Activated naive CD8-positive, alpha-beta T cell treated with anti-CD3 and anti-CD28 coated beads, Interleukin-2, amount 50 U/mL, for 24 hours (primary cell): ENCODE measurements around the gene RNF208.
"Not testable (repeated sequence)": the region's sequence is repeated elsewhere in the genome, so short reads cannot be mapped to it uniquely, and the experiment has no call there.

Experiments
- ATAC-seq: fragments of 150-1000 bp; cut with Tn5 transposase; one replicate; pipeline ENCODE4 v1.10.0; 2021
- DNase-seq: peaks from one replicate; pipeline ENCODE4 v3.0.0; 2021
- H3K27ac Mint-ChIP-seq: one replicate; pipeline ENCODE4 v1.8.0; 2021; ENCODE audit warnings: mild to moderate bottlenecking, mixed read lengths
- H3K27me3 Mint-ChIP-seq: one replicate; pipeline ENCODE4 v1.8.0; 2021; ENCODE audit warnings: mixed read lengths
- H3K36me3 Mint-ChIP-seq: one replicate; pipeline ENCODE4 v1.8.0; 2021; ENCODE audit warnings: low read depth, mixed read lengths
- H3K4me1 Mint-ChIP-seq: one replicate; pipeline ENCODE4 v1.8.0; 2021; ENCODE audit warnings: mixed read lengths
- H3K4me3 Mint-ChIP-seq: one replicate; pipeline ENCODE4 v1.8.0; 2021; ENCODE audit warnings: mild to moderate bottlenecking, moderate library complexity, mixed read lengths
- H3K9me3 Mint-ChIP-seq: one replicate; pipeline ENCODE4 v1.8.0; 2021; ENCODE audit warnings: mixed read lengths

Gene RNF208

GRCh38 chr9:137247135-137247915, 25.3 kb upstream of the RNF208 start:
- Mint-ChIP-seq H3K4me3 (no peak overlapping the region), H3K27ac (no peak overlapping the region), H3K9me3 (no peaks in the 10 kb centered on the region), H3K4me1 (peaks cover 10% of the 10 kb centered on the region), H3K27me3 (no peaks in the 10 kb centered on the region), H3K36me3 (peaks cover 15% of the 10 kb centered on the region)
- DNase-seq = no peak
- ATAC-seq = no peak

DNA sequence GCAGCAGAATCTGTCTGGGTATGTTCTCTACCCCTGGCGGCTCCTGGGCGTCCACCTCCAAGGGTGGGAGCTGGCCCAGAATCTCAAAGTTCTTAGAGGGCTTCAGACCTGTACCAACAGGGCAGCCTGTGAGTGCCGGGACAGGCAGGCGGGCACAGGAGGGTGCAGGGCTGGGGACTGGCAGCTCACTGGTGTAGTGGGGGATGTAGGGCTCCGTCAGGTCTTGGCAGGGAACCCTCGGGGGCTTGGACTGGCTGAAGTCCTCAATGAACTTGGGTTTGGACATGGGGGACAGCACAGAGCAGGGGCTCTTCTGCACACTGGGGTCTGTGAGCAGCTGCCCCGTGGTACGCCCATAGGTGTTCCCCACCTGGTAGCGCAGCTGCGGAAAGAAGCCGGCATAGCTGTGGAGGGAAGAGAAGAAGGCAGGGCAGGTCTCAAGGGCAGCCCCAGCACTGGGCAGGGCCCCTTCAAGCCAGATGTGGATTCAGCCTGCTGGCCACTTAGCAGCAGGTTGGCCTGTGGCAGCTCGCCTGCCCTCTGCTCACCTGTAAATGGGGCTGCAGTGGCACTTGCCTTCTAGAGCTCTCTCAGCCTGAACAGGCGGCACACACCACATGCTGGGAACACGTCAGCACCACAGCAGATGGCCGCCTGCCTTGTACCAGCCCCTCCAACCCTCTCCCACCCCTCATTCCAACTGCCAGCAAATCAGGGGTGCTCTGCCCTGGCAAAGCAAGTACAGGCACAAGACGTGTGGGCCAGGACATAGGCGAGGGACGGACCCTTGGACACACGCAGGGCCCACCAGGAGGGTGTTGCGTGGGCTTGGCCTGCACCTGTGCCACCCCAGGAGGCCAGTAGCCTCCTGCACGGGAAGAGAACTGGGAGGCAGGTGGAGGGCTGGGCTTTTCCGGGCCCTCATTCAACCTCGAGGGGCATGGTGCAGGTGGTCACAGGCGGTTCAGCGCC, 23.7 kb upstream of the RNF208 start:
- DNase-seq (no peak), ATAC-seq (no peak)
- Mint-ChIP-seq H3K27me3 (peaks cover 3% of the 10 kb centered on the region), H3K27ac (no peak overlapping the region), H3K4me3 (no peak overlapping the region), H3K4me1 (peaks cover 18% of the 10 kb centered on the region), H3K36me3 (peaks cover 25% of the 10 kb centered on the region), H3K9me3 (no peaks in the 10 kb centered on the region)

- H3K9me3 Mint-ChIP-seq = no peaks in the 10 kb centered on the region
- H3K4me1 Mint-ChIP-seq = peaks cover 19% of the 10 kb centered on the region
- DNase-seq (no peak), ATAC-seq (no peak)
- peaks cover 3% of the 10 kb centered on the region for H3K27me3 Mint-ChIP-seq
- no peak overlapping the region for H3K27ac Mint-ChIP-seq
- H3K4me3 Mint-ChIP-seq = peak overlapping the region; percentile 24
- peaks cover 25% of the 10 kb centered on the region for H3K36me3 Mint-ChIP-seq
Observed at GRCh38 chr9:137244486-137245449, 22.7 kb upstream of the RNF208 start.

- Mint-ChIP-seq H3K4me1 (peaks cover 26% of the 10 kb centered on the region), H3K27ac (no peak overlapping the region), H3K9me3 (no peaks in the 10 kb centered on the region)
Observed at GRCh38 chr9:137243626-137244485, 21.8 kb upstream of the RNF208 start.

GRCh38 chr9:137243266-137243625, 21.2 kb upstream of the RNF208 start:
- H3K27ac Mint-ChIP-seq = peak overlapping the region; percentile 88
- peaks cover 29% of the 10 kb centered on the region for H3K4me1 Mint-ChIP-seq
- H3K4me3 Mint-ChIP-seq = peak overlapping the region; percentile 83
- H3K27me3 Mint-ChIP-seq, DNase-seq, H3K9me3 Mint-ChIP-seq, ATAC-seq: not testable (repeated sequence)
- peaks cover 25% of the 10 kb centered on the region for H3K36me3 Mint-ChIP-seq

More at GRCh38 chr9:137243626-137244485, 21.8 kb upstream of the RNF208 start:
- Mint-ChIP-seq H3K27me3 (peaks cover 3% of the 10 kb centered on the region), H3K4me3 (peak overlapping the region; percentile 83), H3K36me3 (peaks cover 25% of the 10 kb centered on the region)
- peak; percentile 12 for DNase-seq
- ATAC-seq = no peak

DNA sequence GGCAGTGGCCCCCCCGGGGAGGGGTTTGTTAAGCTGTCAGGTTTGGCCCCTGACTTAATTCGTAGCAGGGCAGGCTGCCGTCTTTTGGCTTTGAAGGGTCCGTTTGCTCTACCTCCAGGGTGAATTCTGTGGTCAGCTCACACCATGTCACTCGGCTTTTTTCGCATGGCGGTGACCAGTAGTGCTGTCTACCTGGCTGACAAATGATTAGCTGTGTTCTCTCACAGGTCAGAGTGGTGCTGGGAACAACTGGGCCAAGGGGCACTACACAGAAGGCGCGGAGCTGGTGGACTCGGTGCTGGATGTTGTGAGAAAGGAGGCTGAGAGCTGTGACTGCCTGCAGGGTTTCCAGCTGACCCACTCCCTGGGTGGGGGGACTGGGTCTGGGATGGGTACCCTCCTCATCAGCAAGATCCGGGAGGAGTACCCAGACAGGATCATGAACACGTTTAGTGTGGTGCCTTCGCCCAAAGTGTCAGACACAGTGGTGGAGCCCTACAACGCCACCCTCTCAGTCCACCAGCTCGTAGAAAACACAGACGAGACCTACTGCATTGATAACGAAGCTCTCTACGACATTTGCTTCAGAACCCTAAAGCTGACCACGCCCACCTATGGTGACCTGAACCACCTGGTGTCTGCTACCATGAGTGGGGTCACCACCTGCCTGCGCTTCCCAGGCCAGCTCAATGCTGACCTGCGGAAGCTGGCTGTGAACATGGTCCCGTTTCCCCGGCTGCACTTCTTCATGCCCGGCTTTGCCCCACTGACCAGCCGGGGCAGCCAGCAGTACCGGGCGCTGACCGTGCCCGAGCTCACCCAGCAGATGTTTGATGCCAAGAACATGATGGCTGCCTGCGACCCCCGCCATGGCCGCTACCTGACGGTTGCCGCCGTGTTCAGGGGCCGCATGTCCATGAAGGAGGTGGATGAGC, 20.5 kb upstream of the RNF208 start:
- DNase-seq (no peak), ATAC-seq (no peak)
- Mint-ChIP-seq H3K4me3 (peak overlapping the region; percentile 83), H3K27me3 (peaks cover 3% of the 10 kb centered on the region), H3K4me1 (peaks cover 31% of the 10 kb centered on the region), H3K27ac (peak overlapping the region; percentile 88), H3K9me3 (no peaks in the 10 kb centered on the region), H3K36me3 (peaks cover 25% of the 10 kb centered on the region)

- DNase-seq (peak; percentile 71), ATAC-seq (peak; percentile 8)
- Mint-ChIP-seq H3K27ac (peak overlapping the region; percentile 97), H3K4me1 (peaks cover 33% of the 10 kb centered on the region), H3K4me3 (peak overlapping the region; percentile 88), H3K36me3 (peaks cover 25% of the 10 kb centered on the region), H3K9me3 (no peaks in the 10 kb centered on the region), H3K27me3 (peaks cover 3% of the 10 kb centered on the region)
Observed at GRCh38 chr9:137241490-137242268, 19.6 kb upstream of the RNF208 start.

GRCh38 chr9:137240841-137241489, 18.9 kb upstream of the RNF208 start, which contains the start of gene TUBB4B:
Gene TUBB4B (plus strand): TSS chr9:137241287. CDS start chr9:137241361, 74 bp downstream.
- Mint-ChIP-seq H3K27ac (peak within 1 kb of the TSS; percentile 97), H3K4me3 (peak within 1 kb of the TSS; percentile 88), H3K27me3 (peaks cover 3% of the 10 kb centered on the region), H3K4me1 (peaks cover 33% of the 10 kb centered on the region), H3K36me3 (peaks cover 25% of the 10 kb centered on the region), H3K9me3 (no peaks in the 10 kb centered on the region)
- ATAC-seq (peak; percentile 84), DNase-seq (peak; percentile 95)

DNA sequence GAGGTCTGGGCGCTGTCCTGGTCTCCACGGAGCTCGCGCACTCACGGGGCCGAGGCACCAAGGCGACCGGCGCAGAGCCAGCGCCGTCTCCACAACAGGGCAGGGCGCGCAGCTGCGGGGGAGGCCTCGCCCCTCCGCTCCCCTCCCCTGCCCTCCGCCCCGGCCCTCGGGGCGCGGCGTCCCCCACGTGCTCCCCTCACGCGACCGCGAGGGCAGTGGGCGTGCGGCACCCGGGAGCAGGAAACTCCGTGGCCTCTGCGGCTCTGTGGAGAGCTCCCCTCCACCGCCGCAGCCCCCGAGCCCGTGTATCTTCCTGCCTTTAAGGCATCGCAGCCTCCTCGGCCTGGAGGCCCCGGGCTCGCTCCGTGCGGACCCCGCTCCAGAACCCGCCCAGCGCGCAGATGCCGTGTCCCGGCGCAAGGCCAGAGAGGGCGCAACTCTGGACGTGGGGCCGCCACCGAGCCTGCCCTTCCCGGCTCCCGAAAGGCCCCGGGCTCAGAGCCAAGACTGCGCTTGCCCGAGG, 18.3 kb upstream of the RNF208 start:
- Mint-ChIP-seq H3K27me3 (peaks cover 3% of the 10 kb centered on the region), H3K36me3 (peaks cover 25% of the 10 kb centered on the region), H3K9me3 (no peaks in the 10 kb centered on the region), H3K27ac (peak overlapping the region; percentile 42), H3K4me3 (peak overlapping the region; percentile 88), H3K4me1 (peaks cover 34% of the 10 kb centered on the region)
- DNase-seq (peak; percentile 70), ATAC-seq (peak; percentile 20)

DNA sequence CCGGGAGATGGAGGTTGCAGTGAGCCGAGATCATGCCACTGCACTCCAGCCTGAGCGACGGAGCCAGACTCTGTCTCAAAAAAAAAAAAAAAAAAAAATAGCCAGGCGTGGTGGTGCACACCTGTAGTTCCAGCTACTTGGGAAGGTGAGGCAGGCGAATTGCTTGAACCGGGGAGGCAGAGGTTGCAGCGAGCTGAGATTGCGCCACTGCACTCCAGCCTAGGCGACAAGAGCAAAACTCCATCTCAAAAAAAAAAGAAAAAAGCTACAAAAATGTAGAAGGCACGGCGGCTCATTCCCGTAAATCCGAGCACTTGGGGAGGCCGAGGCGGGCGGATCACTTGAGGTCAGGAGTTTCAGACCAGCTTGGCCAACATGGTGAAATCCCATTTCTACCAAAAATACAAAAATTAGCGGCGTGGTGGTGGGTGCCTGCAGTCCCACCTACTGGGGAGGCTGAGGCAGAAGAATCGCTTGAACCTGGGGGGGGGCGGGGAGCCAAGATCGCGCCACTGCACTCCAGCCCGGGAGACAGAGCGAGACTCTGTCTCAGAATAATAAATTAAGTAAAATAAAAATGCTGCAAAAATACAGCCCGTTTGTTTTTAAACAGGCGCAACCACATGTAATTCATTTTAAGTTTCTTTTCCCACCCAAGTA, 17.6 kb upstream of the RNF208 start:
- not testable (repeated sequence) for DNase-seq, ATAC-seq, H3K27me3 Mint-ChIP-seq, H3K9me3 Mint-ChIP-seq
- Mint-ChIP-seq H3K4me1 (peaks cover 37% of the 10 kb centered on the region), H3K36me3 (peaks cover 25% of the 10 kb centered on the region), H3K4me3 (peak overlapping the region; percentile 88), H3K27ac (peak overlapping the region; percentile 42)
